Measurements from ENCODE around the gene STRA6.

The STRA6 gene

DNA sequence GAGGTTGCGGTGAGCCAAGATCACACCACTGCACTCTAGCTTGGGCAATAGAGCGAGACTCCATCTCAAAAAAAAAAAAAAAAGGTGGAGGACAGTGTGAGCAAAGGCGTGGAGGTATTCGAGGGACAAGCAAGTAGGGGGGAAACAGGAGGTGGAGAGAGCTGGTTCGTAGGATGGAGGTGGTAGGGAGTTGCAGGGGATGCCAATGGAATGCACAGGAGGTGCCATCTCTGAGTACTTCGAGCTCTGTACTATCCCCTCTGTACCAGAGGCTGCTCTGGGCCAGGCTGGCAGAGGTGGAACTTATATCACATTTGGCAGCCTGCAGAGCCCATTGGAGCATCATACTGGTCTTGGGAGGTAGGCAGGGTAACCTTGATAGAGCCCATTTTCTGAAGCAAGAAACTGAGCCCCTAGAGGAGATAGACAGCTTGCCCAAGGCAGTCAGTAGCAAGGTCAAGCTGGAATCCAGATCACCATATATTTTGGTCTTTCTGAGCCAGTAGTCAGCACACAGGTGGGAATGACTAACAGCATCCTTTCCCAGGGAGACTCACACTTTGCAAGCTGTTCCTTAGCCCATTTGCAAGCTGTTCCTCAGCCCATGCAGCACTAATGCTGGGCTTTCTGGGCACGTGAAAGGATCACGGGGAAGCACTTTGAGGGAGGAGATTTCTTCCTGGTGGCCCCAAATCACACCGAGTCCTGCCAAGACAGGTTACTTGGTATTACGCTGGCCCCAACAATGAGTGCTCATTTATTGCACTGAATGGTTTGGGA is 24.4 kb upstream of the STRA6 start:
- no peak for DNase-seq (ENCODE audit: low read depth in 2 of 2)

DNA sequence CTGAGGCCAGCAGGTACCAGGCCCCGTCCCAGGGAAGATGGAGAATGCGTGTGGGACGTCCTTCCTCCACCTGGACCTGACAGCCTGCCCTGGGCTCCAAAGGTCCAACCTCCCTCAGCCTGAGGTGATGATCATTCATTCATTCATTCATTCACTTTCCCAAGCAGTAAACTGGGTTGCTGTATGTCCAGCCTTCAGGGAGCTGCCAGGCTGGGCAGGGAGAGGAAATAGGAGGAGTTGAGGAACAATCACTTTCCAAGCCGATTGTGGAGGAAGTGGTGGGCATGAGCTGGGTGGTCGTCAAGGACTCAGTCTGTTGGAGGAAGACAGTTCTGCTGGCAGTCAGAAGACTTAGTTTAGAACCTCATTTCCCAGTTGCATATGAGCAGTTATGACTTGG is 23.3 kb upstream of the STRA6 start:
- DNase-seq (ENCODE audit: low read depth in 2 of 2): no peak

DNA sequence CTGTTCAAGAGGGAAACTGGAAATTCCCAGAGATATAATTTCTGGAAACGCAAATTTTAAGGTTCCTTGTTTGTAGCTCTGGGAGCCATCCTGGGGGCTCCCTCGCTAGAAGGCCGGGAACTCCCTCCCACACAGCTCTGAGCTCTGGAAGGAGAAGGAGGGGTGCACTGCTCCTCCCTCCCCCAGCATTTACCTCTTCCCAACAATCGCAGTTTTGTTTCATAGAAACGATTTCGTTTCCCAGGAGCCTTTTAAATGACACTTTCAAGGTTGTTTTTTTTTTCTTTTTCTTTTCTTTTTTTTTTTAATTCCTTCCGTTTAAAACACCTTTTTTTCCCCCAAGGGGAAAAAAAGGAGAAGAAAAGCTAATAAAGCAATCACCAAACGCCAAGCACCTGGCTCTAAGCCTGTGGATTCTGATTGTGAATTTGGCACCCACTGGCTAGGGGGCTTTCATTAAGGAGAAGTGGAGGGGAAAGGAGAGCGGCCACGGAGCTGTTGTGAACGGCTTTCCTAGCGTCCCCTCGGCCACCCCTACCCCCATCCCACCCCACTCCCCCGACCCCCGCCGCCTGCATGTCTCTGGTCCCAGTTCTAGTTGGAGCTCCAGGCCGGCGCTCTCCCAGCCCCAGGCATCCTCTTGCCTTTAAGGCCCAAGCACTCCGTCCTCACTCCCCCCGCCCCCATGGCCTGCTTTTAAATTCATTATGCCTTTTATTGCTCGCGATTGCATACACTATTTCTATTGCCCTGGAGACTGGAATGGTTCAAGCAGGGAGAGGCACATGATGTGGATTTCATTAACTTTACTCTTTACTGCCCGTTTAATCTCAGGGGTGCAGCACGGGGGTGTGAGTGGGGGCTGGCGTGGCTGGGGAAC is 19.9 kb upstream of the STRA6 start:
- no peak for DNase-seq (ENCODE audit: low read depth in 2 of 2)

DNA sequence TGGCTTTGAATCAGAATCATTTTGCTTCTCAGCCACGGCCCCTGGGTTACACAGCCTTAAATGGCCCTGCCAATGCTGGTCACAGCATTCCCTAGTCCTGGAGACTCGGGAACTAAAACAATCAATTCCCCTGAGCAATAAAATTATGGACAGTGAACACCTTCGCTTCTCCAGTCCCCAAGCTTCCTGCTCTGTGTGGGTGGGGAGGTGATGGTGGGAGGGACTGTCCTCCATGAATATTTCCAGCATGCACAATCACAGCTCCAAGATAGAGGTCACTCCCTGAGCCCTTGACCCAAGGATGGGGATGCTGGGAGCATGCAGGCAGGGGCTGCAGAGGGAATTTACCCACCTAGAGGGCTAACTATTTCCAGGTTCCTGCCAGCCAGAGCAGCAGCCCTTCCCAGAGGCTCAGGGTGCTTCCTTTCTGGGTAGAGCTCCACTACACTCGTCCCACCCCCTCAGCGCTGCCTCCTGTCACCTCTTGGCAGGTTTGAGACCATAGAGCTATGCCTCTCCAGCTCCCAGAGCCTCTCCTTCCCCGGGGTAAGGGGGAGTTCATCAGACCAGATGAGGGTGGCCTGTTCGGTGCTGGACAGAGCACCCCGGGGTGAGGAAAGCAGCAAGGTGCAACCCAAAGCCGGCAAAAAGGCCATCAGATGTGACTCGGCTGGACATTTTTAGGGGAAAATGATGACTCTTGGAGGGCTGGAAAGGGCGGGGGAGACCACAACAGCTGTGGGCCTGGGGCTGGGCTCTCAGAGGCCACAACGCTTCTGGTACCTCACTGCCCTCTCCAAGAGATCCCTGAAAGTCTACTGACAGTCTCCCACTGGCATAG is 19.0 kb upstream of the STRA6 start:
- no peak for DNase-seq (ENCODE audit: low read depth in 2 of 2)

DNA sequence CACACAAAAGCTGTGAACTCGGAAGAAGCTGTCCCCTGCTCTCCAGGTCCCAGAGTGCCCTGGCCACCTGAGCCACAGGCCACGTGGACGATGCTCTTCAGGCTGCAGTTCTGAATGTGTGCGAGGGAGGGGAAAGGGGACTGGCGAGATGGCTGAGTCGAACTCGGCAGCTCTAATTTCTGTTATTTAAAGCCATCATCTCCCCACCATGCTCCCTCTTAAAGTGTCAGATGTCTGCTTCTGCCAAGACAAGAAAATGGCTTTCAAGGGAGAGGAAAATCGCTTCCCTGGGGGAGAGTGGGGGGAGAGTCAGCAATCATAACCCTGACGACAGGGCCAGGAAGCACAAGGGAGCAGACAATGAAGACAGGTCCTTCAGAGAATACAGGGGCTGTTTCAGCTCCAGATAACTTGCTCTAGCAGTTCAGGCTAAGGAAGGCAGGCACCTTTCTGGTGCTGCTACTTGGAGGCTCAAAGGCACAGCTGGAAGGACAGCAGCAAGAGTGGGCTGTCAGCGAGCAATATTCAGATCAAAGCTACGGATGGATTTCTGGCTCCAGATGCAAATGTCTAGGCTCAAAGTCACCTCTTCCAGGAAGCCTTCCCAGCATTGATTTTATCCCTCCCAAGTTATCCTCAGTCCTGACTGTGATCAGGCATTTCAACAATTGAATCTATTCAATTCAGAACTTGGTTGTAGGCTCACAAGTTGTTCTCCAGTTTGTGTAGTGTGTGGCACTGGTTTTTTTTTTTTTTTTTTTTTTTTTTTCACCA is 18.1 kb upstream of the STRA6 start:
- no peak for DNase-seq (ENCODE audit: low read depth in 2 of 2)

DNA sequence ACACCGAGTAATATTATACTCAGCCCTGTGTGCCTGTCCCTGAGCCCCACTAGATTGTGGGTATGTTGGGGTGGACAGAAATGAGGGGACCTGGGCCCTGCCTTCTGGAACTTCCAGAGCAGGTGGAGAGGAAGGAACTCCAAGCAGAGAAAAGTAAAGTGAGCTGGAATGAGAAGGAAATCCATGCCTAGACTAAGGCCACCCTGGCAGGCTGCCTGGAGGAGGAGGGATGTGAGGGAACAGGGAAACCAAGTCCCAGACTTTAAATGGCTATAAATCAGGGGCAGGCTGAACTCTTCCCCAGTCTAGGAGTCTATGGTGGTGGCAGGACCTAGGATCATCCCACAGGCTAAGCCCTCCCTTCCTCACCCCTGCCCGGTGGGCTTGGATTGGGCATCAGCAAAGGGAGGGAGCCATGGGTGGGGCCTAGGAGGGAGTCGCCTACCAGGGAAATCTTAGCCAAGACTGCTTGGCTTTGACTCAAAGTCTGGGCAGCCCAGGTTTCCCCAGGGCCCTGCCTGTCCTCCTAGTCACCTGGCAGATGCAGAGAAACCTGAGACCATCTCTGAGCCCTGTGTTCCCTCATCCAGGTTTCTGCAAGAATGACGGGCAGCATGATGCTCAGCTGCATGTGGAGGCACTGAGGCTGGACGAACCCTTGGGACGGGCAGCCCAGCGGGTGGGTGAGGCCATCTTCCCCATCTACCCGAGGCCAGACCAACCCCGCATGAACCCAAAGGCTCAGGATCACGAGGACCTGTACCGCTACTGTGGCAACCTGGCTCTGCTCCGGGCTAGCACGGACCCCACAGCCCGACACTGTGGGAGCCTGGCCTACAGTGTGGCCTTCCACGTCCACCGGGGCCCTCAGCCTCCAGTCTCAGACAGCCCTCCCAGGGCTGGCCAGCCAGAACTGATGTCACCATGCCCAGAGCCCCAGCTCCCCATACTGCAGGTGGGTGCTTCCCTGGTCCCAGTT is 15.6 kb upstream of the STRA6 start:
- DNase-seq (ENCODE audit: low read depth in 2 of 2): no peak

DNA sequence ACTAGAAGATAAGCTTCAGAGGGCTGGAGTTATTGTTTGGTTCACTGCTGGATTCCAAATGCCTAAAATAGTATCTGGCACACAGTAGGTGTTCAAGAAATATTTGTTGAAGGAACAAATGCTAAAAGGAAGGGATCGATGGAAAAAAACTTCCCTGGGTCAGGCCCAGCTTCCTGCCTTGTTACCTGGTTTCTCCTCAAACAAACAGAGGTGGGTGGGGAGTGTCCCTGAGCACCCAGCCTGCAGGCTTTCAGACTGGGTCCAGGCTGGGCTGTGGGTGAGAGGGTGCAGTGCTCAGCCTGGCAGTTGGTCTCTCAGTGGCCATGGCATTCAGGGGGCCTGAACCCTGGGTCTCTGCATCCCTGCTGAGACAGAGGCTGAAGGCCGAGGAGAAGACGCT is 14.4 kb upstream of the STRA6 start:
- DNase-seq (ENCODE audit: low read depth in 2 of 2): no peak

DNA sequence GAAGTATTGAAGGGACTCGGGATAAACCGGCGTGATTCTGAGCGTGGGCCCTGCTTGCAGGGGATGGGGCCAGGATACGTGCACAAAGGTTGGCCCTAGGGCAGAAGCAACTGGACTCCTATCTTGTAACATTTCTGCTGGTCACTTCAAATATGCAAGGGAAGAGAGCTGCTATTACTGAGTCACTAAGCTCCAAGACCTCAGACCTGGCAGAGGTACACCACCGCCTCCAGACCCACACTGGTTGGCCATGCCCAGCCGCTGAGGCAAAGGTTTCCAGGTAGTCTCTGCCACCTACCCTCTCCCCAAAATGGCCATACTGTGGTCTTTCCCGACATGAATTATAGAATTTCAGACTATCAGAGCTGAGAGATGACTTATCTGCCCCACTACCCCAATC is 13.4 kb upstream of the STRA6 start:
- DNase-seq (ENCODE audit: low read depth in 2 of 2): no peak

DNA sequence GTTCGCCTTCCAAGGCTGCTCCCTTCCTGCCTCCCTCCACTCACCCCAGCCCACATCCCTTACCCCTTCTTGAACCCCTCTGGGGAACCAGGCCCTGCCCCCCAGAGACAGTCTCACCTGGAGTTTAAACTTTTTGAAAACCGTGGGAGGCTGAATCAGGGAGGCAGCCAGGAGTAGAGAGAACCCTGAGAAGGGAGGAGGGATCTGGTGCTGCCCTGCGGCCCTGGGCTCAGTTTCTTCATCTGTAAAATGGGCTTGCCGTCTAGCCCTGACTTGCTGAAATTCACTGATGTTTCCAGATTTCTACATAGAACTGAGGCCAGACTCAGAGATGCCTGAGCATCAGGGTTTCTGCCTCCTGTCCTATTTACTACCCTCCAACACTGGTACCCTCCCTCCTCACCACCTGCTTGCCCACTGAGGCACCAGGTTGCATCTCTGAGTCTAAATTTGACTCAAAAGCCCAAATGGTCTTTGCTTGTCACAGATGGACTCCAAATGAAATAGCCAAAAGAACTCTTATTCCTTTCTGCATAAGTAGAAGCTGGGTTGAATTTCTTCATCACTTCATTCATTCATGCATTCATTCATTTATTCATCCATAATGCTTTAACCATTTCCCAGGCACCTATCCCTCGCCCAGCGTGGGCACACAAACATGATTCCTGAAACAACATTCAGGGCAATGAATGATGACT is 11.9 kb upstream of the STRA6 start:
- DNase-seq (ENCODE audit: low read depth in 2 of 2): no peak

DNA sequence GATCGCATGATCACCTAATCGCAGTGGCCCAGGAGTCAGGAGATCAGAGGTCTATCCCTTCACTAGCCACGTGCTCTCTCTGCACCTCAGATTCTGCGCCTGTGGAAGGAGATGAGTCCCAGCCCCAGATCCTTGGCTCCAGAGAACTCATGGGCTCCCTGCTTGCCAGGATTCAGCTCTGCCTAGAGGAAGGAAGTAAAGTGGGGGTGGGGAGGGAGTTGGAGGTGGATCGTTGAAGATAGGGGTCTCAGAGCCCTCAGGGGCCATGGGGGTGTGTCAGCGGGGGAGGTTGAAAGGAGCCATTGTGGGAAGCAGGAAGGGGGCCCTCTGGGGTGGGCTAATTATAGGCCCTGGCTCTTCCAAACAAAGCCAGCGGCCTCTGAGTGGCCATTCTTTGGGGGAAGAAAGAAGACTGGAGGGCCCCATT is 11.3 kb upstream of the STRA6 start:
- no peak for DNase-seq (ENCODE audit: low read depth in 2 of 2)

DNA sequence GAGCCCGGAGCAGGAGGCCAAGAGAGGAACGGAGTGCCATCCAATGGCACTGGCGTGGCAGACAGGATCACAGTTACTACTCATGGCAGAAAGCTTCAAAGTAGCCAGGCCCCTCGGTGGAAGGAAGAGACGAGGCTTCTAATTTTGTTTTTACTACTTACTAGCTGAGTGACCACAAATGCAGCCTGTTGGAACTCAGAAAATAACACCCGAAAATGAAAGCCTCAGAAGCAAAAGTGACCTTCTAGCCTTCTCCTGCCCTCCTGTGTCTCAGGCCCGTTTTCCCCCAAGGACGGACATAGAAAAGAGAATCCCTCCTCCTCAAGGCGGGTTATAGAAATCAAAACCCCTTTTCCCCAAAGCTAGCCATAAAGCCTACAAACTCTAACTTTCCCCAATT is 9.9 kb upstream of the STRA6 start:
- DNase-seq (ENCODE audit: low read depth in 2 of 2): no peak

DNA sequence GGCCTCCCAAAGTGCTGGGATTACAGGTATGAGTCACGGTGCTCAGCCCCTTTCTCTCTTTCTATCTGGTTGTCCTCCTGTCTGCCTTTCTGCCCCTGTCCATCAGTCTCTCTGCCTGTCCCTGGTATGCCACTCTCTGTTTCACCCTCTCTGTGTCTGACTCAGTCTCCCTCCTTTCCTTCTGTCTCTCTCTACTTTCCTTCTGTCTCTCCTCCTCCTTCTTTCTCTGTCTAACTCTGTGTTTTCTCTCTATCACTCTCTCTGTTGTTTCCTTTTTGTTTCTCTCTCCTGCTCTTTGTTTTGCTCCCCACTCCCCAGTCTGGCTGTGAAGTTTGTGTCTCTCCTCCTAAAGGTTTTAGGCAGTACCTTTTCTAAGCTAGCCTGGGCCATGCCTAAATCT is 9.1 kb upstream of the STRA6 start:
- DNase-seq (ENCODE audit: low read depth in 2 of 2): no peak

DNA sequence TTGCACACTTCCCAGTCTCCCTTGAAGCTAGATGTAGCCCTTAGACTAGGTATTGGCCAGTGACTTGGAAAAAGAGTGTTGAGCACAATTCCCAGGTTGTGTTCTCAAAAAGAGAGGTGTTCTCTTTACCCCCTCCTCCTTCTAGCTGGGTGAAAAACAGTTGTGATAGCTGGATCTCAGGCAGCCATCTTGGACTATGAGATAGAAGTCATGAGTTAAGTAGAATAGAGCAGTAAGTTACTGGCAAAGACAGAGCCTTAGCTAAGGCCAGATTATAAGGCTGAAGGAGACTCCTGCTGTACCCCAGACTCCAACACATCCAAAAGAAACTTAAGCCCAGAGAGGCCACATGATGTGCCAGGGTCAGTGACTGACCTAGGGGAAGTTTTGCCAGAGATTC is 8.1 kb upstream of the STRA6 start:
- no peak for DNase-seq (ENCODE audit: low read depth in 2 of 2)

DNA sequence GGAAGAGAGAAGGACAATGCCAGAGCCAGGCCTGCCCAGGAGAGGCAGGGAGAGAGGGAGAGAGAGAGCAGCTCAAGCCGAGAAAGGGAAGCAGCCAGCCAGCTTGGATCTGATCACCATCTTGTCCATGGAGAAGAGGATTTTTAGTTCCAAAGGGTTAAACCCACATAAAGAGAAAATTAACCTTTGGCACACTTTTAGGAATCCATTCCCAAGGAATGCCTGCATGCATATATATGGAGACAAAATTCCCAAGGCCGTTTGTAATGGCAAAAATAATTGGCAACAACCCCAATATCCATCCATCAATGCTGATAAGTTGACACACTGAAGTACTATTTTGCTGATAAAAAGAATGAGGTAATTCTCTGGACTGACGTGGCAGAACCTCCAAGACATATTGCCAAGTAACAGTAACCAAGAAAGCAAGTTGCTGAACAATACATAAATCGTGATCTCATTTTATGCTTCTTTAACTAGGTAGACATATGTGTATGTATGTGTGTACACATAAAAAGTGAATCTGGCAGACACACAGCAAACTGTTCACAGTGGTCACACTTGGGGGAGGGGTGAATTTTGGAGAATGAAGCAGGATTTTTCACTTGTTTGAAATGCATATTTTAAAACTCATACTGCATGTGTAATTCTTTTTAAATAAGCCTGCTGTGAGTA is 7.5 kb upstream of the STRA6 start:
- no peak for DNase-seq (ENCODE audit: low read depth in 2 of 2)

DNA sequence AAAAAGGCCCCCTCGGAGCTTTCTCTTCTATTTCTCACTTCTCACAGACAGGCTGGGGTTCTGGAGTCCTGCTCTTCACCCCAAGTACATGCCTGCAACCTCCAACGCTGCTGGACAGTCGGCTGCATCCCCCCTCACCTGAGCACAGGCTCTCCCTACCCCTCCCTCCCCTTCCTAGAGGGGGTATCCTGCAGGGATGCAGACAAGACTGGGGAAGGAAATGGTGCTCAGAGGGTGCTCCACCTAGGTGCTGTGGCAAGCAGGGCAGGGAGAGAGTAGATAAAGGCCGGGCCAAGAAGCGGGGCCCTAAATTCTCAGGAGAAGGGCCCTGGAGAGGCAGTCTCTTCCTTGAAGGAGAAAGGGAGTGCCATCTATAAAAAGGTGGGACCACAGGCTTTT is 7.0 kb upstream of the STRA6 start:
- DNase-seq (ENCODE audit: low read depth in 2 of 2): no peak

DNA sequence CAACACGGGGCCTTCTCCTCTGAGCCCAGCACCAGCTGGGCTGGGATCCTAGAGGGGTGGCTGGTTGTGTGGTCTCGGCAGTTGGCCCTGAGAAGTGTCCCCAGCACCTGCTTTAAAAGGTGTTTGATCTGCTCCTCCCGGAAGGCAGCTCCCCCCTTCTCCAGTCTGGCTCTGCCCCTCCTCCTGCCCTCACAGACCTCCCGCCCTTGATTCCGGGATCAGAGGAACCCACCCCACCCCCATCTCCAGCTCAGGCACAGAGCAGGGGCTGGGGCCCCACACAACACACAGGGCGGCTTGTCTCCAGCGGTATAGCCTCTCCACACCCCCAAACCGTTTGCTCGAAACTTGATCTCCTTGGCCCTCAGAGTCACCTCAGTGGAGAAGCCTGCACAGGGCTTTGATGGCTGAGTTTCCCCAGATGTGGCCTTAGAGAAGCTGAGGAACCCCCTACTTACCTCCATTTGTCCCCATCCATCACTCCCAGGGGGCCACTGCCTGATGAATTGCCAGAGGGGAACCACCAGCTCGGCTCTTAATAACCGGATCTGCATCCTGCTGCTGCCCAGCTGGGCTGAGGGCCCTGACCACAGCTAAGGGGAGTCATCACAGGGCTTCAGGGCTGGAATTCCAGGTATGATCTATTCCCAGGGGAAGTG is 6.4 kb upstream of the STRA6 start:
- DNase-seq (ENCODE audit: low read depth in 2 of 2): no peak

DNA sequence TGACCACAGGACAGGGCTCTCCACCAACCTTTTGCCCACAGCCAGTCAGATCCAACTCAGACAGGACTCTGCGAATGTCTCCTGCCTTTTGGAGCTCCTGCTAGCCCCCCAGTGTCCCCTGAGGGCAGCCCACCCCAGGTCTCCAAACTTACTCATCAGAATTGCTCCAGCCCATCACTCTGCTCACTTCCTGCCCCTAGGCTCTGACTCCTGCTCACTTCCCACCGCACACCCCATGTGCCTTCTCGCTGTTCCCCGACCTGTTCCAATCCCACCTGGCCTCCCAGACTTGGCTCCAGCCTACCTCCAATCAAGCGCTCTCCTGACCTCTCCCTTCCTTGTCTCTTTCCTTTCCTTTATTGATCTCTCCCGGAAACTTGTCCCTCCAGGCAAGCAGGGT is 5.9 kb upstream of the STRA6 start:
- no peak for DNase-seq (ENCODE audit: low read depth in 2 of 2)

DNA sequence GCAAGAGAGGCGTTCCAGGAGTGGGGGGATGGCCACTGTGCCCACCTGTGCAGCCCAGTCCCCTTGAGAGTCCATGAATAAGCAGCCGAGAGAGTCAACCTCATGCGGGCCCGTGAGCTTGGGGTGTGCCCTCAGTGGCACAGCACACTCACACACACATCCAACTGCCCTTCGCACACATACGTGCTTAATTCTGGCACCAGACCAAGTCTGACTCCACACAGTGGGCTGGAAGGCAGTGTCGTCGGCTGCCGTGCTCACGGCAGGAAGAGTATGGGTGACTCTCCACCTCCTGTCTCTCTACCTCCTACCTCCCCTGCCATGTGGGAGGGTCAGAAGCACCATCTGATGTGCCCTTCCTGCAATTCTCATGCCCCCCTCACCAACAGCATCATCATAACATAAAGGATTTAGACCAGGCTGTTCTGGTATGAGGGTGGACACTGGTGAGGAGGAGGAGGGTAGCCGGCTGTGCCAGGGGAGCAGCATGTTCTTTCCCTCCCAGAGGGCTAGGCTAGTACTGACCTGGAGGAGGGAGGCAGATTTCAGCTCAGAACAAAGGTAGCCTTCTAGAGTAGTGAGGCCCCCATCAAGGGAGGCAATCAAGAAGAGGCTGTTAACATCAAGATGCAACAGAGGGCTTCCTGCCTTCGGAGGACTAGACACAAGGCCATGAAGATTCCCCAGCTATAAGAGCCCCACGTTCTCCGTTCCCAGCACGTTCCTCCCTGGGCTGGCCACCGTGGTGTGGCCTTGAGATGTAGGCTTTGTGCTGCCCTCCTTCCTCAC is 5.3 kb upstream of the STRA6 start:
- DNase-seq (ENCODE audit: low read depth in 2 of 2): no peak
